HG02623 (cell line): ENCODE measurements around the gene CD300H.

ENCODE experiments used
- ATAC-seq: cut with Tn5 transposase; IDR thresholded peaks from one replicate; pipeline ENCODE4 v1.9.1; 2021; ENCODE audit warnings: moderate library complexity; ENCODE audit not compliant: unreplicated experiment

Gene CD300H

DNA sequence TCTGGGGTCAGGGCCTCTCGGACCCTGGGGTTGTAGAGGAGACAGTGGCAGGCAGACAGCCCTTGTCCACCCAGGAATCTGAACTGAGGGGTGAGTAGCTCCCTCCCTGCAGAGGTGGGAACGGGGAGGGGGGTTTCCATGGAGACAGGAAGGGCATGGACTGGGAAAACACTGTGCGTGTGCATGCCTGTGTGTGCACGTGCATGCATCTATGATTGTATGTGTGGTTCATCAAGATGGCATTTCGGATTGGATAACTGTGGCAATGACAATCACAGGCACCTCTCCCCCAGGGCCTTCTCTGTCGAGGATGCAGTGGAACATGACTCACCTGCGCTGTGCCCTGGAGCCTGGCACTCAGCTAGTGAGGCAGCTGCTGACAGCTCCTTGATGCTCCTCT is 15.3 kb downstream of the CD300H start:
- no peak for ATAC-seq

- ATAC-seq = no peak
Measured at GRCh38 chr17:74550602-74551001, 16.7 kb downstream of the CD300H start.

DNA sequence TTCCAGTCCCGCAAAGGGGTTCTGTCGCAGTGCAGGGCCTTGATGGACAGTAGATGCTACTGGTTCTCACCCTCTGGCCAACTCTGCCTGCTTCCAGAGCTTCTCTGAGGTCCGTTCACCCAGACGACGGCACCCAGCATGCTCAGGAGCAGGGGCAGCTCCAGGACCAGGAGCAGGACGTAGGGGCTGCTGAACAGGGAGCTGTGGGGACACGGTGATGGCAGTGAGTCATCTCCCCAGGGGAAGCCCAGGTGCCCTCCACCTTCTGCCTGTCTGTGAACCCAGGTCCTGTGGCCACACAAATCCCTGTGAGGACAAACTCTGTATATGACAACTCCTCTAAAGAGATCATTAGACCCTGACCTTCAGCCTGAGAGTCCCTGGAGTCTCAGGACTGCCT is 18.0 kb downstream of the CD300H start:
- ATAC-seq = no peak

GRCh38 chr17:74547736-74548135 is 19.6 kb downstream of the CD300H start:
- ATAC-seq = no peak

DNA sequence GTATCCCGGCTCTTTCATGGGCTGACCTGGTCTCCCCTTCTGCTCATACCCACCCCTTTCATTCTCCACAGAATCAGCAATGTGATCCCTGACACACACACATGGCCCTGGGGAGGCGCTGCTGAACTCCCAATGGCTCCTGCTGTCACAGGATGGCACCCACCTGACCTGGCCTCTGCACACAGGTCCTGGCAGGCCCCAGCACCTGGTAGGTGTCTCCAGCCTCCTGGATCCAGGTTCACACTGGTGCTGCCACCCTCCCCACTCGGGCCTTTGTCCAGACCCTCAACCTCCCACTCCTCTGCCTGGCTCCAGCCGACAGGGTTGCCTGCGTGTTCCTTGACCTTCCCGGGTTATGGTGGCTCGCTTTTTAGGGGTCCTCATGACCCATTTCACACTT is 20.0 kb downstream of the CD300H start:
- ATAC-seq = no peak

DNA sequence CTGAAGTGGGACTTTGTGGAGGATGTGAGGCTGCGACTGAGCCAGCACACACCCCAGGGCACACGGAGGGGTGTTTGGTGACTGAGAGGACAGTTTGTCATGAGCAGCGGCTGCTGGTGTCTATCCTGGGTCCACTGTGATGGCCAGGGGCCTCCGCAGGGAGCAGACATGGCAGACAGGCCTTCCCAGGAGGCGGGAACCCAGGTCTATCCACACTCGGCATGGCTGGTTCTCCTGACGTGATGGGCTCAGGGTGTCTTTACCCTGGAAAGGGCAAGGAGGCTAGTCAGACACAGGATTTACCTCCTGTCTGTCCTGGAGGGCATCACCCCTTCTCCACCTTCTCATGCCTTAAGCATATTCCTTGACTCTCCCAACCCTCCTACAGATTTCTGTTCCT is 20.7 kb downstream of the CD300H start:
- ATAC-seq = no peak

DNA sequence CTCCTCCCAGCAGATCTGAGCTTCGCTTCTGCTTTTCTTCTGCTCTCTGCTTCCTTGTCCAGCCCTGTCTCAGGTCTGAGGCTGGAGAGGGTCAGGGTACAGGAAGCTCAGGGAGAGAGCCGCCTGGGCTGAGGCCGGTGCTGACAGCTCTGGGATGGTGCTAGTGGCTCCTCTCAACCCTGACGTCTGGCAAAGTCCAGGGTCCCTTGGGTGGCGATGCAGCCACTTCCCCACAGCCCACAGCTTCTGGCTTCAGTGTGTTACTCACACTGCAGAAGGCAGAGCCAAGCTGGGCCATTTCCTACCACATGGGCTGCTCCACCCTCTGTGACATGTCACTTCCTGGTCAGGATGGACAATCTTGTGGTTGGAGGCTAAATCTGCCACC is 21.5 kb downstream of the CD300H start, which contains the start of gene CD300C:
CD300C (minus strand) TSS at position 273 of the 388 bp plus-strand sequence. CDS start 333 bp downstream, outside the sequence.
- no peak for ATAC-seq

GRCh38 chr17:74544991-74545842 is 22.1 kb downstream of the CD300H start:
- no peak for ATAC-seq

DNA sequence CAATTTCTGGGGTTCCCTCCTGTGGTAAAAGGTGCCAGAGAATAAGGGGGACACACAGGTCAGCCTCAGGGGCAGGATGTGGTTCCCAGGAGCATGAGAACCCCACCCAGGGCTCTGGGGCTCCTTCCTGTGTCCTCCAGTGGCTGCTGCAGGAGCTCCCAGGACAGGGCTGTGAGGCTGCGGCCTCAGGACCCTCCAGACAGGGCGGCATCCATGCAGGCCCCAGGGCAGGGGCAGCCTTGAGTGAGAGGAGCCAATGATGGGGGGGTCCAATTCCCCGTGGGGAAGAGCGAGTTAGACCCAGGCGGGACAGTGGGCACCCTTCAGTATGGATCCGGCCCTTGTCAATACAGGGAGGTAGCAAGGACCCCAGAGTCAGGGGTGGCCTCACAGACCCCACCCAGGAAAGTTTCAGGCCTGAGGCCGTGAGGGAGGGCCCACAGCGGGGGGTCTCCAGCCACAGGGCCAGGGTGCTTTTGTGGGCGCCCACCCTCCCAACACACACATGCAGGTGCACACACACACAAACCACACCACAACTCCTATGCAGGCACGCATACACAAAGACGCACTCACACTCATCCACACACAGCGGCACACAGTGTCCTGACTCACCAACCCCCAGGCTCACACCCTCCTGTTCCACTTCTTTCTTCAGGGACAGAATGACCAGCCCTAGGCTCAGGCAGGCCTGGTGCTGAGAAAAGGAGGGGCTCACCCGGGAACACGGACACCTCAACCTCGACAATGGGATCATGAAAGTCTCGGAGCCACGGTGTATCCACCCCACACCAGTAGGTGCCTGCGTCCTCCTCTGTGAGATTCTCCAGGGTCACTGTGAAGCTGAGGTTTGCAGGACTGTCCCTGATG is 23.2 kb downstream of the CD300H start:
- ATAC-seq = no peak

GRCh38 chr17:74543406-74543805 is 23.9 kb downstream of the CD300H start:
- ATAC-seq = no peak

GRCh38 chr17:74542727-74543383 is 24.5 kb downstream of the CD300H start:
- ATAC-seq = no peak

- no peak for ATAC-seq
Measured at GRCh38 chr17:74542166-74542565, 25.1 kb downstream of the CD300H start.

DNA sequence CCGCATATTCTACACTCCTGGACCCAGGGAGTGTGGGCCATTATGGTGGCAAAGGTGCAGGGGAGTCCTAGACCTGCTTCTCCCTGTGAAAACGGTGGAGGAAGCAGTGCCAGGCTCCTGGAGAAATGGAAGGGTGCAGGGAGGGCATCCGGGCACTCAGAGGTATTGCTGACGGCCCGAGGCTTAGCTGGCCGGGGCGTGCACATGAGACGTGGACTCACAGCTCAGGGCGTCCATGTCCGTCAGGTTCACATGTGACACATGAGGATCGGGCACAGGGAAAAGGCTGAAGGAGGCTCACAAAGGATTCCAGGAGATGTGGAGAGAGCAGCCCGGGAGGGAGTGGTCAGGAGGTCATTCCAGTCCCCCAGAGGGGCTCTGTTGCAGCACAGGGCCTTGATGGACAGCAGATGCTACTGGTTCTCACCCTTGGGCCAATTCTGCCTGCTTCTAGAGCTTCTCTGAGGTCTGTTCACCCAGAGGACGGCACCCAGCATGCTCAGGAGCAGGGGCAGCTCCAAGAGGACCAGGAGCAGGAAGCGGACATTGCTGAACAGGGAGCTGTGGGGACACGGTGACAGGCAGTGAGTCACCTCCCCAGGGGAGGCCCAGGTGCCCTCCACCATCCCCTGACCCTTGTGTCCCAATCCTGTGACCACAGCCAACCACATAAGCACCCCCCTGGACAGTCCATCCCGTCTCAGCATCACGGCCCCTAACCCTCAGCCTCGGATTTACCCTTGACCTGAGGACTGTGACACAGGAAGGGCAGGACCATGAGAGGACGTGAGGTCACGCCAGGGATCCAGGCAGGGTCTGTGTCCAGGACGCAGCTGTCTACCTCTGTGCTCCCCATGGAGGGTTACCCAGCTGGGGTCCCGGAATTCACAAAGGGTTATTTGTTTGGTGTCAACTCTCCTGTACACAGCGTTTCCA is 25.9 kb downstream of the CD300H start:
- ATAC-seq = no peak

- ATAC-seq = no peak
Measured at GRCh38 chr17:74539281-74539820, 28.0 kb downstream of the CD300H start.

DNA sequence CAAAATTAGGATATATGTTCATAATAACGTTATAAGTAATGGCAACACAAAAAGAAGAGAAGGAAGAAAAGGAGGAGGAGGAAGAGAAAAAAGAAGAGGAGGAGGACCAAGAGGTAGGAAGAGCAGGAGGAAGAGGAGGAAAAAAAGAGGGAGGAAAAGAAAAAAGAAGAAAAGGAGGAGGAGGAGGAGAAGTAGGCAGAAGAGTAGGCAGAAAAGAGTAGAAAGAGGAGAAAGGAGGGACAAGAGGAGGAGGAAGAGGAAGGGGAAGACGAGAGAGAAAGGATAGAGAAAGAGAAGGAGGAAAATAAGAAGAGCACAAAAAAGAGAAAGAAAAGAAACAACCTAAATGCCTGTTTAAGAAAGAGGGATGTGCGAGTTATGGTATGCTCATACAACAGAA is 30.4 kb downstream of the CD300H start:
- no peak for ATAC-seq

DNA sequence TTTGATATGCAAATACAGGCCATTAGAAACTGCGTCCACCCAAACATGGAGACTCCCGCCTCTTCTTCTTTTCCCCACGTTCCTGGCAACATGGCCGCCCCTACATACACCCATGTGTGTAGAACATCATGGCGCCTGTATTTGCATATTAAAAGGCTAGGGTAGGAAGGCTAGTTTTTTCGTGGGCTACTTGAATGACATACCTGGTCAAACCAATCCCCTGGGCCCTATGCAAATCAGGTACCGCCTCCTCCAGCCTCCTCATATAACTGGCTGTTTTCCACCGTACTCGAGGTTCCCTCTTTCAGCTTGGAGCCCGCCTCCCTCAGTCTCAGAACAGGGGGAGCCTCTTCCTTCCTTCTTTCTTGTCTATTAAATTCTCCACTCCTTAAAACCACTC is 35.2 kb downstream of the CD300H start:
- no peak for ATAC-seq

DNA sequence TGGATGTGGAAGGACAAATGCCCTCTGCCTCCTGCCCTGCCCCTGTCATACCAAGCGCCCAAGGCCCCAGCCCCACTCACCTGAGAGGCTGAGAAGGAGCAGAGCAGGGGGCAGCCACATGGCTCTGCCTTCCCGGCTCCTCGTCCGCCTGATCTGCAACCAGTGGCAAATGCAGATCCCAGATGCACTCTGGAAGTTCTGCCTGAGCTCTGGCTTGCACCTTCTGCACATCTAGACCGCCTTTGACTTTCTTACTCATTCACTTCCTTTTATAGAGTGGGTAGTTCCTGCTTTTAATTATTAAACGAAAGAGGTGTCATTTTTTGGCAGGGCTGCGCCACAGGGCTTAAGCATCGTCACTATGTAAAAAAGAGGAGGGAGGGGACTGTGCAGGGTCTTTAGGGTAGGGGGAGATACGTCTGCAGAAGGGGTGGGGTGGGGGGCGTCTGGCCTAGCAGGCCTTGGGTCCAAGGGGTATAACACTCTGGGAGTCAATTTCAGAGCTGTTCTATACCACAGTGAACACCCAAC is 36.0 kb downstream of the CD300H start, which contains the start of gene CD300LB:
CD300LB (minus strand) TSS at position 245 of the 531 bp plus-strand sequence; CDS start at position 120, 125 bp downstream.
- no peak for ATAC-seq

DNA sequence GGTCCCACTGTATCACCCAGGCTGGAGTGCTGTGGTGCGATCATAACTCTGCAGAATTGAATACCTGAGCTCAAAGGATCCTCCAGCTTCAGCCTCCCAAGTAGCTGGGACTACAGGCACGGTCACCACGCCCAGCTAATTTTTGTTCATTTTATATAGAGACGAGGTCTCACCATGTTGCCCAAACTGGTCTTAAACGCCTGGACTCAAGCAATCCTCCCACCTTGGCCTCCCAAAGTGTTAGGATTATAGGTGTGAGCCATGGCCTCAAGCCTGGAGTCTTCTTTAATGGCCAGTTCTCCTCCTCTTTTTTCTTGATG is 36.5 kb downstream of the CD300H start:
- no peak for ATAC-seq

- ATAC-seq = no peak
Measured at GRCh38 chr17:74529243-74529642, 38.1 kb downstream of the CD300H start.
